Subcutaneous abdominal adipose tissue (tissue), 5 donors: ENCODE data around the gene CYP2S1.

Experiments
- H3K27ac ChIP-seq: one replicate; pipeline ENCODE4 v1.7.0; 2013; ENCODE audit warnings: low read depth, mild to moderate bottlenecking, inconsistent platforms, low read length, moderate library complexity
- H3K27me3 ChIP-seq, 5 donors: one replicate each; pipeline ENCODE4 v1.7.0; 2013; ENCODE audit warnings: low read length in 5 of 5, inconsistent platforms in 1 of 5; ENCODE audit not compliant: control insufficient read depth in 5 of 5, insufficient read depth in 4 of 5
- H3K36me3 ChIP-seq, 5 donors: one replicate each; pipeline ENCODE4 v1.7.0; 2013; ENCODE audit warnings: low read length in 5 of 5; ENCODE audit not compliant: control insufficient read depth in 5 of 5, insufficient read depth in 5 of 5
- H3K4me1 ChIP-seq, 5 donors: one replicate each; pipeline ENCODE4 v1.7.0; 2013; ENCODE audit warnings: low read length in 5 of 5, mild to moderate bottlenecking in 3 of 5, moderate library complexity in 1 of 5; ENCODE audit not compliant: control insufficient read depth in 5 of 5, insufficient read depth in 5 of 5
- H3K4me3 ChIP-seq, 5 donors: one replicate each; pipeline ENCODE4 v1.7.0; 2013; ENCODE audit warnings: low read length in 5 of 5, low read depth in 1 of 5
- H3K9ac ChIP-seq, 5 donors: one replicate each; pipeline ENCODE4 v1.7.0; 2013; ENCODE audit warnings: low read length in 5 of 5, mild to moderate bottlenecking in 4 of 5, moderate library complexity in 3 of 5
- H3K9me3 ChIP-seq, 5 donors: one replicate each; pipeline ENCODE4 v1.7.0; 2013; ENCODE audit warnings: low read length in 5 of 5; ENCODE audit not compliant: control insufficient read depth in 5 of 5
- donor health status: healthy.
- donor health status: healthy.
- donor health status: healthy.
- donor health status: healthy.
- donor health status: healthy.

CYP2S1 gene

DNA sequence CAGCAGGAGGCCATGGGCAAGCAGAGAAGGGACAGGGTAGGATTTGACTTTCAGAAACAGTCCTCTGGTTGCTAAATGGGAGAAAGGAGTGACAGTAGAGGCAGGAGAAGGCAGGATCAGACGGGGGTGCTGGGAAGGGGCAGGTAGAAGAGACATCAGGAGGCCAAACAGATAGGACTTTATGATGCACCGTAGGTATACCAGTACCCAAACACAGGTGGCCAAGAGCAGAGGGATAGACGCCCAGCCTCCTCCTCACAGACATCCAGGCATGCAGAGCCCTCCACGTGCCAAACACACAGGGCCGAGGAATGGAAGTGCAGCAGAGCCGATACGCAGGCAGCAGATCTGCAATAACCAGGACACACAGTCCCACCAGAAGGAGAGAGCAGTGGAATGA, 24.7 kb downstream of the CYP2S1 start:
- Histone ChIP-seq H3K4me1 (peaks cover 0 to 51% (median 30%) of the 10 kb centered on the region in 5 donors), H3K27me3 (no peaks in the 10 kb centered on the region), H3K27ac (no peak overlapping the region), H3K9ac (no peak overlapping the region), H3K4me3 (no peak overlapping the region), H3K9me3 (no peaks in the 10 kb centered on the region), H3K36me3 (peaks cover 0 to 13% (median 5%) of the 10 kb centered on the region in 5 donors)

GRCh38 chr19:41218249-41218614, 25.2 kb downstream of the CYP2S1 start:
- H3K27ac ChIP-seq = peak overlapping the region; percentile 86
- H3K27me3 ChIP-seq = no peaks in the 10 kb centered on the region
- peaks cover 0 to 54% (median 31%) of the 10 kb centered on the region in 5 donors for H3K4me1 ChIP-seq
- H3K9ac ChIP-seq = peak overlapping the region in 4 of 5 donors; percentile 62 to 81 (median 72)
- peaks cover 0 to 13% (median 5%) of the 10 kb centered on the region in 5 donors for H3K36me3 ChIP-seq
- no peaks in the 10 kb centered on the region for H3K9me3 ChIP-seq
- H3K4me3 ChIP-seq = peak overlapping the region; percentile 62 to 77 (median 71)

DNA sequence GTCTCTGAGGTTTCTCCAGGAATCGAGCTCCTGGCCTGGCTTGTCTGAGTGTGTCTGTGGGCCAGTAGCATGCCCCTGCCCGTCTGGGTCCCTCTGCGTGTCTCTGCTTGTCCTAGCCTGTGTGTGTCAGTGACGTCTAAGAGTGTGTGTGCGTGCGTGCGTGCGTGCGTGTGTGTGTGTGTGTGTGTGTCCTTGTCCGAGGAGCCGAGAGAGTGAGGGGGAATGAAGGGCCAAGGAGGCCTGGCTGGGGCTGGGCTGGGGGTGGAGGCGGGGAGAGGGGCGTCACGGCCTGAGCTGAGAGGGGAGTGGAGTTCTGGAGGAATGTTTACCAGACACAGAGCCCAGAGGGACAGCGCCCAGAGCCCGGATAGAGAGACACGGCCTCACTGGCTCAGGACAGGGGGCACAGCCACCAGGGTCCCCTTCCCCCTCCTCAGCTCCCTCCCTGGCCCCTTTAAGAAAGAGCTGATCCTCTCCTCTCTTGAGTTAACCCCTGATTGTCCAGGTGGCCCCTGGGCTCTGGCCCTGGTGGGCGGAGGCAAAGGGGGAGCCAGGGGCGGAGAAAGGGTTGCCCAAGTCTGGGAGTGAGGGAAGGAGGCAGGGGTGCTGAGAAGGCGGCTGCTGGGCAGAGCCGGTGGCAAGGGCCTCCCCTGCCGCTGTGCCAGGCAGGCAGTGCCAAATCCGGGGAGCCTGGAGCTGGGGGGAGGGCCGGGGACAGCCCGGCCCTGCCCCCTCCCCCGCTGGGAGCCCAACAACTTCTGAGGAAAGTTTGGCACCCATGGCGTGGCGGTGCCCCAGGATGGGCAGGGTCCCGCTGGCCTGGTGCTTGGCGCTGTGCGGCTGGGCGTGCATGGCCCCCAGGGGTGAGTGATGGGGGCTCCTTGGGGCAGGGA, 25.8 kb downstream of the CYP2S1 start, which contains the start of gene AXL:
AXL (plus strand) TSS at position 609 of the 893 bp plus-strand sequence; CDS start at position 779, 170 bp downstream.
- Histone ChIP-seq H3K27ac (peak within 1 kb of the TSS; percentile 86), H3K4me1 (peaks cover 0 to 60% (median 37%) of the 10 kb centered on the region in 5 donors), H3K9ac (peak within 1 kb of the TSS; percentile 62 to 89 (median 81)), H3K4me3 (peak within 1 kb of the TSS; percentile 65 to 77 (median 72)), H3K9me3 (no peaks in the 10 kb centered on the region), H3K27me3 (no peaks in the 10 kb centered on the region), H3K36me3 (peaks cover 0 to 13% (median 5%) of the 10 kb centered on the region in 5 donors)

- Histone ChIP-seq H3K4me1 (peaks cover 0 to 67% (median 38%) of the 10 kb centered on the region in 5 donors), H3K27me3 (no peaks in the 10 kb centered on the region), H3K36me3 (peaks cover 0 to 21% (median 5%) of the 10 kb centered on the region in 5 donors), H3K27ac (peak overlapping the region; percentile 86), H3K9ac (peak overlapping the region in 4 of 5 donors; percentile 62 to 89 (median 72)), H3K9me3 (no peaks in the 10 kb centered on the region), H3K4me3 (peak overlapping the region; percentile 65 to 77 (median 72))
Observed at GRCh38 chr19:41219924-41220567, 27.0 kb downstream of the CYP2S1 start.

DNA sequence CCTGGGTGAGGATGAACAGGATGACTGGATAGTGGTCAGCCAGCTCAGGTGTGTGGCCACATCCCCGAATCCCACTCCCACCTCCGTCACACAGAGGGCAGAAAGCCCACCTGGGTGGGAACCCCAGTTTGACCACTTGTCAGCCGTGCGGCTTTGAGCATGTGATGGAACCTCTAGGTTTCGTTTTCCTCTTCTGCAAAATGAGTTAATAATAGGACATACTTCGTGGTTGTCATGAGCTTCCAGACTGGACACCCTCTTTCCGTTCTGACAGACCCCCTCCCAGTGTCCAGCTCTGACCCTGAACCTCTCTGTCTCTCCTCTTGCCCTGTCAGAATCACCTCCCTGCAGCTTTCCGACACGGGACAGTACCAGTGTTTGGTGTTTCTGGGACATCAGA, 27.8 kb downstream of the CYP2S1 start:
- peak overlapping the region; percentile 86 for H3K27ac ChIP-seq
- H3K9ac ChIP-seq = peak overlapping the region in 3 of 5 donors; percentile 12 to 81 (median 62)
- peaks cover 5 to 74% (median 42%) of the 10 kb centered on the region in 5 donors for H3K4me1 ChIP-seq
- H3K27me3 ChIP-seq = no peaks in the 10 kb centered on the region
- H3K9me3 ChIP-seq = no peaks in the 10 kb centered on the region
- peaks cover 0 to 21% (median 5%) of the 10 kb centered on the region in 5 donors for H3K36me3 ChIP-seq
- H3K4me3 ChIP-seq = peak overlapping the region; percentile 36 to 77 (median 71)

GRCh38 chr19:41221514-41222205, 28.6 kb downstream of the CYP2S1 start:
- Histone ChIP-seq H3K27me3 (peaks cover 0 to 3% (median under 1%) of the 10 kb centered on the region in 5 donors), H3K9me3 (no peaks in the 10 kb centered on the region), H3K4me1 (peaks cover 5 to 79% (median 48%) of the 10 kb centered on the region in 5 donors), H3K4me3 (peak overlapping the region in 2 of 5 donors; percentile 15 to 65), H3K27ac (peak overlapping the region; percentile 86), H3K36me3 (peaks cover 0 to 21% (median 5%) of the 10 kb centered on the region in 5 donors), H3K9ac (no peak overlapping the region)

GRCh38 chr19:41222240-41222639, 29.2 kb downstream of the CYP2S1 start:
- H3K9me3 ChIP-seq = no peaks in the 10 kb centered on the region
- H3K4me1 ChIP-seq = peaks cover 5 to 78% (median 49%) of the 10 kb centered on the region in 5 donors
- no peak overlapping the region for H3K9ac ChIP-seq
- no peak overlapping the region for H3K4me3 ChIP-seq
- peaks cover 0 to 4% (median 2%) of the 10 kb centered on the region in 5 donors for H3K27me3 ChIP-seq
- peaks cover 0 to 21% (median 5%) of the 10 kb centered on the region in 5 donors for H3K36me3 ChIP-seq
- peak overlapping the region; percentile 86 for H3K27ac ChIP-seq

DNA sequence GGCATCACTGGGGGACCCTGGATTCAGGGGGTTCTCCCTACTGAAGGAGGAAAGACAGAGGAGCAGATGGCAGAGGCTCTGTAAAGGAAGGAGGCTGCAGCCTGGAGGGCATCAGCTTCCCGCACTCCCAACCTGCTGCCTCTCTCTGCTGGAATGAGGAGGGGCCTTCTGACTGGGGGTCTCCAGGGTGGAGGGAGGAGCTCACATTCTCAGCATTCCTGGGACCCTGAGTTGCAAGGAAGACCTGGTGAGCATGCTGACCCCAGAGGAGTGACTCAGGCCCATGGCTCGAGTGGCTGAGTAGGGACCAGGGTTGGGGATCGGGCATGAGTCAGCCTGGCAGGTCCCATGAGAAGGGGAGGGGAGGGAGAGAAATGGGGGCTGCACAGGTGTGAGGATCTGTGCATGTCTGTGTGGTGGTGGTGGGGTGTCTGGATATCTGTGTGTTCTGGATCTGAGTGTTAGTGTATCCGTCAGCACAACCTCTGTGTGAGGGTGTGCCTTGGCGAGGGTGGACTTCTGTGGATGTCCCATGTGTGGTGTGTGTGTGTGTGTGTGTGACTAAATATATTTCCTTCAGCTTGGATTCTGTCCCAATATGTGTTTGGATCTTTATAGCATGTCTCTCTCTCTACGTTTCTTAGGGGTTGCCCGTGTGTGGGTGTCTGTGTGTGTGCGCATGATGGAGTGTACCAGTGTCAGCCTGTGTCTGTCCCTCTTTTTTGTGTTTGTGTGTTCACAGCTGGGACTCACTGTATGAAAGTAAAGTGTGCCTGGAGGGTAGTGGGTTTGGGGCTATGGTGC, 30.6 kb downstream of the CYP2S1 start:
- Histone ChIP-seq H3K4me3 (peak overlapping the region in 3 of 5 donors; percentile 3 to 31 (median 18)), H3K9ac (peak overlapping the region in 2 of 5 donors; percentile 11 to 35), H3K9me3 (no peaks in the 10 kb centered on the region), H3K36me3 (peaks cover 0 to 21% (median 5%) of the 10 kb centered on the region in 5 donors), H3K27me3 (peaks cover 0 to 4% (median 2%) of the 10 kb centered on the region in 5 donors), H3K4me1 (peaks cover 5 to 67% (median 41%) of the 10 kb centered on the region in 5 donors), H3K27ac (peak overlapping the region; percentile 69)

DNA sequence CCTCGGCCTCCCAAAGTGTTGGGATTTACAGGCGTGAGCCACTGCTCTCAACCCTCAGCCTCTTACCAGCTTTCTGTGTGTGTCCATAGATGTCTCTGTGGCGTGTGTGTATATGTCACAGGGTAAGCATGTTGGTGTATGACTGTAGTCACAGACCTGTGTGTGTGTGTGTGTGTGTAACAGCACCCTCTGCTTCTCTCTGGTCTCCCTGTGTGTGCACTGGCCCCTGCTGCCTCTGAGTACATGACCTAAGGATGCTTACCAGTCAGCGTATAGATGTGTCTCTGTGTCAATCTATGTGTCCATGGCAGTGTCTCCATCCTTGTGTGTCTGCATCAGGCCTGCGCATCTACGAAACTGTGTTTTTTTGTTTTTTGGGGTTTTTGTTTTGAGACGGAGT, 31.6 kb downstream of the CYP2S1 start:
- H3K9me3 ChIP-seq = no peaks in the 10 kb centered on the region
- H3K27ac ChIP-seq = peak overlapping the region; percentile 69
- peaks cover 0 to 6% (median 2%) of the 10 kb centered on the region in 5 donors for H3K27me3 ChIP-seq
- no peak overlapping the region for H3K9ac ChIP-seq
- peaks cover 5 to 59% (median 38%) of the 10 kb centered on the region in 5 donors for H3K4me1 ChIP-seq
- H3K4me3 ChIP-seq = no peak overlapping the region
- peaks cover 0 to 21% (median 5%) of the 10 kb centered on the region in 5 donors for H3K36me3 ChIP-seq
